ENCODE results near the gene RPSA.

GRCh38 chr3:39456159-39456558, 49.6 kb downstream of the RPSA start:
- TF ChIP-seq CTCF (IDR thresholded peaks at IDR 0.05) (no peak), POLR2A (IDR thresholded peaks at IDR 0.05) (no peak)
